Measurements from ENCODE around the gene PRSS35. TPM values are rescaled to one million over a fixed set of nuclear protein-coding genes. Genes with fewer than 3 reads are reported as not detected.
"Not testable (repeated sequence)": the region's sequence is repeated elsewhere in the genome, so short reads cannot be mapped to it uniquely, and the experiment has no call there.

The PRSS35 gene
- total and polyA plus RNA-seq, 2 donors (not counting 1 experiment from before 2014, with no cell fraction given), result not detected

GRCh38 chr6:83479389-83479788 is 32.9 kb upstream of the PRSS35 start:
- no peaks in the 10 kb centered on the region for H3K4me1 Mint-ChIP-seq
- ATAC-seq (ENCODE audit: low read depth) (no peak), DNase-seq (no peak)
- H3K36me3 ChIP-seq (replicated peaks in 1 of 2; ENCODE audit: control extremely low read depth in 1 of 2, control insufficient read depth in 1 of 2, extremely low read depth in 1 of 2, insufficient read depth in 2 of 2, low read length in 1 of 2), result no peaks in the 10 kb centered on the region
- CTCF ChIA-PET, result no interaction called here
- TF ChIP-seq EZH2 (IDR thresholded peaks at IDR 0.05; ENCODE audit: borderline replicate concordance, insufficient read depth, low read depth, low read length, poor library complexity, severe bottlenecking), result no peak
- TF ChIP-seq CTCF (IDR thresholded peaks at IDR 0.05), result no peak
- H3K27me3 ChIP-seq (replicated peaks in 1 of 4; ENCODE audit: control extremely low read depth in 1 of 4, control insufficient read depth in 3 of 4, insufficient read depth in 4 of 4, low read length in 3 of 4), result no peaks in the 10 kb centered on the region
- no peak overlapping the region for H3K4me3 ChIP-seq (ENCODE audit: control extremely low read depth in 1 of 5, extremely low read depth in 1 of 5, insufficient read depth in 1 of 5, low read depth in 2 of 5, low read length in 4 of 5)
- H3K27ac Mint-ChIP-seq, result no peak overlapping the region
- no peaks in the 10 kb centered on the region for H3K27me3 Mint-ChIP-seq
- no peak overlapping the region for H3K9ac ChIP-seq (ENCODE audit: low read length)
- H4K20me1 ChIP-seq (ENCODE audit: control insufficient read depth, insufficient read depth, low read length, poor library complexity, severe bottlenecking), result no peaks in the 10 kb centered on the region
- no peak overlapping the region for H3K4me3 Mint-ChIP-seq
- H3K9me3 Mint-ChIP-seq (ENCODE audit: insufficient read depth), result no peaks in the 10 kb centered on the region
- 78% methylated on average over 1 of the region's 1 CpG for WGBS (ENCODE audit: insufficient coverage)
- H3K27ac ChIP-seq (ENCODE audit: low read length in 2 of 2), result no peak overlapping the region
- no peaks in the 10 kb centered on the region for H3K79me2 ChIP-seq (ENCODE audit: control insufficient read depth, insufficient read depth, low read length)
- POLR2A ChIA-PET, result no interaction called here
- H3K4me2 ChIP-seq (replicated peaks; ENCODE audit: low read depth, low read length, poor library complexity, severe bottlenecking), result no peak overlapping the region
- H3K4me1 ChIP-seq (ENCODE audit: control insufficient read depth in 2 of 2, insufficient read depth in 2 of 2, low read length in 2 of 2), result no peaks in the 10 kb centered on the region
- no peaks in the 10 kb centered on the region for H3K9me3 ChIP-seq (ENCODE audit: control extremely low read depth in 1 of 3, control insufficient read depth in 2 of 3, insufficient read depth in 1 of 3, low read length in 2 of 3)
- H2AFZ ChIP-seq (ENCODE audit: insufficient read depth, low read depth, low read length, poor library complexity, severe bottlenecking), result no peak overlapping the region
- intact Hi-C loops (cut with micrococcal nuclease), result no loop called here

DNA sequence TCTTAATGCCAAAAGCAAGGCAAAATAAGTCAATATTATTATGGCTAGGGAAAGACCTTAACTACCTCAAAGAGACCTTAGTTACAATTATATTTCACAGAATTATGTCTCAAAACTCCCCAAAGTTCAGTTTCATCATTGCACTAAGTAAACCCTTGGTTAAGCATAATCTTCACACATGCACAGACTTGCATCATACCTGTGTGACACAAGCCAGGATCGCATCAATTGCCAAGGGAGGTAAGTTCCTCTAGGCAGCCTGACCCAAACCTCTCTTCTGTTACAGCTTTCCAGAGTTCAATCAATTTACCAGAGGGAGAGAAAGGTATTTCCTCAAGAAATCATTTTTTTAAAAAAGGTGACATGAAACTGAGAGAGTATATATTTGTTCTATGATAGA is 31.9 kb upstream of the PRSS35 start:
- Histone ChIP-seq H3K79me2 (ENCODE audit: control insufficient read depth, insufficient read depth, low read length) (no peaks in the 10 kb centered on the region), H2AFZ (ENCODE audit: insufficient read depth, low read depth, low read length, poor library complexity, severe bottlenecking) (no peak overlapping the region), H4K20me1 (ENCODE audit: control insufficient read depth, insufficient read depth, low read length, poor library complexity, severe bottlenecking) (no peaks in the 10 kb centered on the region), H3K36me3 (replicated peaks in 1 of 2; ENCODE audit: control extremely low read depth in 1 of 2, control insufficient read depth in 1 of 2, extremely low read depth in 1 of 2, insufficient read depth in 2 of 2, low read length in 1 of 2) (no peaks in the 10 kb centered on the region), H3K27me3 (replicated peaks in 1 of 4; ENCODE audit: control extremely low read depth in 1 of 4, control insufficient read depth in 3 of 4, insufficient read depth in 4 of 4, low read length in 3 of 4) (no peaks in the 10 kb centered on the region), H3K4me1 (ENCODE audit: control insufficient read depth in 2 of 2, insufficient read depth in 2 of 2, low read length in 2 of 2) (no peaks in the 10 kb centered on the region), H3K4me2 (replicated peaks; ENCODE audit: low read depth, low read length, poor library complexity, severe bottlenecking) (no peak overlapping the region), H3K4me3 (ENCODE audit: control extremely low read depth in 1 of 5, extremely low read depth in 1 of 5, insufficient read depth in 1 of 5, low read depth in 2 of 5, low read length in 4 of 5) (no peak overlapping the region), H3K9ac (ENCODE audit: low read length) (no peak overlapping the region), H3K9me3 (ENCODE audit: control extremely low read depth in 1 of 3, control insufficient read depth in 2 of 3, insufficient read depth in 1 of 3, low read length in 2 of 3) (no peaks in the 10 kb centered on the region), H3K27ac (ENCODE audit: low read length in 2 of 2) (no peak overlapping the region)
- Mint-ChIP-seq H3K4me1 (no peaks in the 10 kb centered on the region), H3K4me3 (no peak overlapping the region), H3K9me3 (ENCODE audit: insufficient read depth) (no peaks in the 10 kb centered on the region), H3K27ac (no peak overlapping the region), H3K27me3 (no peaks in the 10 kb centered on the region)
- TF ChIP-seq CTCF (IDR thresholded peaks at IDR 0.05), result no peak
- TF ChIP-seq EZH2 (IDR thresholded peaks at IDR 0.05; ENCODE audit: borderline replicate concordance, insufficient read depth, low read depth, low read length, poor library complexity, severe bottlenecking), result no peak
- intact Hi-C loops (cut with micrococcal nuclease), result no loop called here
- ChIA-PET CTCF (no interaction called here), POLR2A (no interaction called here)
- DNase-seq (no peak), ATAC-seq (ENCODE audit: low read depth) (no peak)
- no CpG with 5 or more reads among the region's 1 CpG for WGBS (ENCODE audit: insufficient coverage)

DNA sequence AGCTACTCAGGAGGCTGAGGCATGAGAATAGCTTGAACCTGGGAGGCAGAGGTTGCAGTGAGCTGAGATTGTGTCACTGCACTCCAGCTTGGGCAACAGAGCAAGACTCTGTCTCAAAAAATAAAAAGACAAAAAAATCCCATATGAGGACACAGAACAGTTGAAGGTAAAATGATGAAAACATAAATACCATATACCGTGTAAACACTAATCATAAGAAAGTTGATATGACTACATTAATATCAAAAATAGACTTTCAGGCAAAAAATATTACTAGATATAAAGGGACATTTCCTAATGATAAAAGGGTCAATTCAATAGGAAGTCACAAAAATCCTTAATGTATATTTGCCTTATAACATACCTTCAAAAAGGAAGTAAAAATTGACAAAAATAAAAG is 30.4 kb upstream of the PRSS35 start:
- H4K20me1 ChIP-seq (ENCODE audit: control insufficient read depth, insufficient read depth, low read length, poor library complexity, severe bottlenecking); H2AFZ ChIP-seq (ENCODE audit: insufficient read depth, low read depth, low read length, poor library complexity, severe bottlenecking); H3K27me3 Mint-ChIP-seq; H3K9me3 Mint-ChIP-seq (ENCODE audit: insufficient read depth); H3K4me1 ChIP-seq (ENCODE audit: control insufficient read depth in 2 of 2, insufficient read depth in 2 of 2, low read length in 2 of 2); DNase-seq; H3K79me2 ChIP-seq (ENCODE audit: control insufficient read depth, insufficient read depth, low read length); H3K27me3 ChIP-seq (replicated peaks in 1 of 4; ENCODE audit: control extremely low read depth in 1 of 4, control insufficient read depth in 3 of 4, insufficient read depth in 4 of 4, low read length in 3 of 4); H3K36me3 ChIP-seq (replicated peaks in 1 of 2; ENCODE audit: control extremely low read depth in 1 of 2, control insufficient read depth in 1 of 2, extremely low read depth in 1 of 2, insufficient read depth in 2 of 2, low read length in 1 of 2); intact Hi-C loops (cut with micrococcal nuclease); CTCF ChIA-PET; POLR2A ChIA-PET; ATAC-seq (ENCODE audit: low read depth); H3K9me3 ChIP-seq (ENCODE audit: control extremely low read depth in 1 of 3, control insufficient read depth in 2 of 3, insufficient read depth in 1 of 3, low read length in 2 of 3); H3K4me3 Mint-ChIP-seq; H3K4me3 ChIP-seq (ENCODE audit: control extremely low read depth in 1 of 5, extremely low read depth in 1 of 5, insufficient read depth in 1 of 5, low read depth in 2 of 5, low read length in 4 of 5); H3K4me1 Mint-ChIP-seq; H3K9ac ChIP-seq (ENCODE audit: low read length); H3K27ac ChIP-seq (ENCODE audit: low read length in 2 of 2); H3K4me2 ChIP-seq (replicated peaks; ENCODE audit: low read depth, low read length, poor library complexity, severe bottlenecking); H3K27ac Mint-ChIP-seq: not testable (repeated sequence)
- no CpG with 5 or more reads among the region's 1 CpG for WGBS (ENCODE audit: insufficient coverage)
